HepG2 (cell line): ENCODE data around the gene DNAJC15.

Experiments used
- BRCA1 ChIP-seq: sonication (generic); formaldehyde crosslinking; IDR thresholded peaks from 2 replicates; pipeline ENCODE4 v1.4.0; 2020; ENCODE audit warnings: missing genetic modification reagents
- CBX5 ChIP-seq: sonication (generic); formaldehyde crosslinking; IDR thresholded peaks from 2 replicates; pipeline ENCODE4 v1.4.0; 2020; ENCODE audit warnings: missing genetic modification reagents, borderline replicate concordance
- MAFK ChIP-seq, 2 experiments: IDR thresholded peaks in 1 of 2; conservative IDR thresholded peaks in 1 of 2; 2 replicates each; pipeline ENCODE4 v1.6.1; 2011; ENCODE audit warnings: improper control_type of control experiment in 2 of 2, low read length in 2 of 2
- MTA1 ChIP-seq: sonication (generic); formaldehyde crosslinking; IDR thresholded peaks from 2 replicates; pipeline ENCODE4 v1.4.0; 2020; ENCODE audit warnings: missing genetic modification reagents, mild to moderate bottlenecking, borderline replicate concordance
- RBAK ChIP-seq: sonication (generic); formaldehyde crosslinking; IDR thresholded peaks from 2 replicates; pipeline ENCODE4 v1.5.1; 2020; ENCODE audit warnings: mild to moderate bottlenecking, missing genetic modification reagents
- ZFX ChIP-seq: sonication (generic); formaldehyde crosslinking; IDR thresholded peaks from 2 replicates; pipeline ENCODE4 v1.4.0; 2020; ENCODE audit warnings: mild to moderate bottlenecking, low read depth, missing genetic modification reagents, moderate library complexity
- ZNF251 ChIP-seq: sonication (generic); formaldehyde crosslinking; IDR thresholded peaks from 2 replicates; pipeline ENCODE4 v1.9.0; 2021; ENCODE audit warnings: mild to moderate bottlenecking, missing genetic modification reagents
- ZZZ3 ChIP-seq: sonication (generic); formaldehyde crosslinking; IDR thresholded peaks from 2 replicates; pipeline ENCODE4 v1.4.0; 2020; ENCODE audit warnings: missing genetic modification reagents, mild to moderate bottlenecking, borderline replicate concordance
- TF ChIP-seq, protein P1 (sequence below): sonication (generic); formaldehyde crosslinking; IDR thresholded peaks from 2 replicates; pipeline ENCODE4 v1.9.0; 2022; ENCODE audit warnings: missing genetic modification reagents, mild to moderate bottlenecking, borderline replicate concordance
- TF ChIP-seq, protein P2 (sequence below): IDR thresholded peaks from 2 replicates; pipeline ENCODE4 v1.6.1; 2012; ENCODE audit warnings: low read length, improper control_type of control experiment
- TF ChIP-seq, protein P3 (sequence below): sonication (generic); formaldehyde crosslinking; conservative IDR thresholded peaks from 2 replicates; pipeline ENCODE4 v1.8.0; 2022; ENCODE audit warnings: missing genetic modification reagents

DNA sequence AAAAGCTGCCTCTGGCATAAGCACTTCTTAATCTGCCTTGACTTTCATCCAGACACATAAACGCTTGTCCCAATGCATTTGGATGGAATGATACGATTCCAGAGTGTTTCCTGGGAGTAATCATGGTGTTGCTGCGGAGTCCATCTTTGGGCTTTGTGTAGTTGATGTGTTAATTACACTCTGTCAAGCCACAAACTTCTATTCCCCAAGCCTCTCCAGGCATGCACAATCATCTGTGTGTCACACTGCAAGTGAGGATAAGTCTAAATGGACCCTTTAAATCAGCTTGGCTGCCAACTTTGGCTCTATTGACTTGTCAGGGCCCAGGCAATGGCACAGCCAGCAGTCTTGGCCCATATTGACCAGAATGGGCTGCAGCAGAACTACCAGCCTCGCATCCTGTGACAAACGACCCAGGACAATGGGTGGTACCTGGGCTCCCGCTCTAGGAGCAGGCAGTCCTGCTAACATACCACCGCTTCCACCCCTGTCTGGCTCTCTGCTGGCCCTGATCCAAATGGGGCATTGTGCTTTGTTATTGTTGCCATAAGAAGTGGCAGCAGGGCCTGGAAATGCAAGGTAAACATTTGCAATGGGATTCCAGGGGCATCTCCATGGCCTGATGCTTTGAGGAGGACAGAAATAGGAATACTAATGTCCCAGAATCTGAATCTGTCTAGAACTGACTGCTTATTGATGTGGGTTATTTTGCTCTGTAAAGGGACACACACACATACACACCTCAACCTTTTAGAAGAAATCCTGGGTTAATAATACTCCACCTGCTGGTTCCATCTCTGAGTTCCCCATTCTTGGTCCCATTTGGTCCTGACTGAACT lies 127.2 kb downstream of the DNAJC15 start:
- no peak for TF ChIP-seq MAFK (conservative IDR thresholded peaks at IDR 0.05 in 1 of 2, IDR thresholded peaks at IDR 0.05 in 1 of 2; ENCODE audit: low read length in 2 of 2)
- no peak for TF ChIP-seq CBX5
- no peak for TF ChIP-seq MTA1 (CRISPR knock-in tag)
- no peak for TF ChIP-seq ZZZ3 (CRISPR knock-in tag)
- TF ChIP-seq, protein P1, sequence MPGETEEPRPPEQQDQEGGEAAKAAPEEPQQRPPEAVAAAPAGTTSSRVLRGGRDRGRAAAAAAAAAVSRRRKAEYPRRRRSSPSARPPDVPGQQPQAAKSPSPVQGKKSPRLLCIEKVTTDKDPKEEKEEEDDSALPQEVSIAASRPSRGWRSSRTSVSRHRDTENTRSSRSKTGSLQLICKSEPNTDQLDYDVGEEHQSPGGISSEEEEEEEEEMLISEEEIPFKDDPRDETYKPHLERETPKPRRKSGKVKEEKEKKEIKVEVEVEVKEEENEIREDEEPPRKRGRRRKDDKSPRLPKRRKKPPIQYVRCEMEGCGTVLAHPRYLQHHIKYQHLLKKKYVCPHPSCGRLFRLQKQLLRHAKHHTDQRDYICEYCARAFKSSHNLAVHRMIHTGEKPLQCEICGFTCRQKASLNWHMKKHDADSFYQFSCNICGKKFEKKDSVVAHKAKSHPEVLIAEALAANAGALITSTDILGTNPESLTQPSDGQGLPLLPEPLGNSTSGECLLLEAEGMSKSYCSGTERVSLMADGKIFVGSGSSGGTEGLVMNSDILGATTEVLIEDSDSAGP (CRISPR knock-in tag), result no peak
- TF ChIP-seq ZFX (CRISPR knock-in tag), result no peak
- TF ChIP-seq, protein P2, sequence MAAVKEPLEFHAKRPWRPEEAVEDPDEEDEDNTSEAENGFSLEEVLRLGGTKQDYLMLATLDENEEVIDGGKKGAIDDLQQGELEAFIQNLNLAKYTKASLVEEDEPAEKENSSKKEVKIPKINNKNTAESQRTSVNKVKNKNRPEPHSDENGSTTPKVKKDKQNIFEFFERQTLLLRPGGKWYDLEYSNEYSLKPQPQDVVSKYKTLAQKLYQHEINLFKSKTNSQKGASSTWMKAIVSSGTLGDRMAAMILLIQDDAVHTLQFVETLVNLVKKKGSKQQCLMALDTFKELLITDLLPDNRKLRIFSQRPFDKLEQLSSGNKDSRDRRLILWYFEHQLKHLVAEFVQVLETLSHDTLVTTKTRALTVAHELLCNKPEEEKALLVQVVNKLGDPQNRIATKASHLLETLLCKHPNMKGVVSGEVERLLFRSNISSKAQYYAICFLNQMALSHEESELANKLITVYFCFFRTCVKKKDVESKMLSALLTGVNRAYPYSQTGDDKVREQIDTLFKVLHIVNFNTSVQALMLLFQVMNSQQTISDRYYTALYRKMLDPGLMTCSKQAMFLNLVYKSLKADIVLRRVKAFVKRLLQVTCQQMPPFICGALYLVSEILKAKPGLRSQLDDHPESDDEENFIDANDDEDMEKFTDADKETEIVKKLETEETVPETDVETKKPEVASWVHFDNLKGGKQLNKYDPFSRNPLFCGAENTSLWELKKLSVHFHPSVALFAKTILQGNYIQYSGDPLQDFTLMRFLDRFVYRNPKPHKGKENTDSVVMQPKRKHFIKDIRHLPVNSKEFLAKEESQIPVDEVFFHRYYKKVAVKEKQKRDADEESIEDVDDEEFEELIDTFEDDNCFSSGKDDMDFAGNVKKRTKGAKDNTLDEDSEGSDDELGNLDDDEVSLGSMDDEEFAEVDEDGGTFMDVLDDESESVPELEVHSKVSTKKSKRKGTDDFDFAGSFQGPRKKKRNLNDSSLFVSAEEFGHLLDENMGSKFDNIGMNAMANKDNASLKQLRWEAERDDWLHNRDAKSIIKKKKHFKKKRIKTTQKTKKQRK, result no peak
- TF ChIP-seq BRCA1 (CRISPR knock-in tag), result no peak
- no peak for TF ChIP-seq RBAK (CRISPR knock-in tag)
- no peak for TF ChIP-seq ZNF251 (CRISPR knock-in tag)
- TF ChIP-seq, protein P3, sequence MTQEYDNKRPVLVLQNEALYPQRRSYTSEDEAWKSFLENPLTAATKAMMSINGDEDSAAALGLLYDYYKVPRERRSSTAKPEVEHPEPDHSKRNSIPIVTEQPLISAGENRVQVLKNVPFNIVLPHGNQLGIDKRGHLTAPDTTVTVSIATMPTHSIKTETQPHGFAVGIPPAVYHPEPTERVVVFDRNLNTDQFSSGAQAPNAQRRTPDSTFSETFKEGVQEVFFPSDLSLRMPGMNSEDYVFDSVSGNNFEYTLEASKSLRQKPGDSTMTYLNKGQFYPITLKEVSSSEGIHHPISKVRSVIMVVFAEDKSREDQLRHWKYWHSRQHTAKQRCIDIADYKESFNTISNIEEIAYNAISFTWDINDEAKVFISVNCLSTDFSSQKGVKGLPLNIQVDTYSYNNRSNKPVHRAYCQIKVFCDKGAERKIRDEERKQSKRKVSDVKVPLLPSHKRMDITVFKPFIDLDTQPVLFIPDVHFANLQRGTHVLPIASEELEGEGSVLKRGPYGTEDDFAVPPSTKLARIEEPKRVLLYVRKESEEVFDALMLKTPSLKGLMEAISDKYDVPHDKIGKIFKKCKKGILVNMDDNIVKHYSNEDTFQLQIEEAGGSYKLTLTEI, result no peak
